K562 (cell line): ENCODE measurements around the gene PDE8A.

Experiments used
- CTCF ChIP-seq, 3 experiments: IDR thresholded peaks in 2 of 3; conservative IDR thresholded peaks in 1 of 3; 2 replicates each; pipeline ENCODE4 v1.5.1; 2011 to 2012; ENCODE audit warnings: low read length in 3 of 3, mild to moderate bottlenecking in 3 of 3, control low read depth in 2 of 3, improper control_type of control experiment in 1 of 3, inconsistent platforms in 1 of 3, low read depth in 1 of 3, mixed read lengths in 1 of 3, moderate library complexity in 1 of 3; ENCODE audit not compliant: insufficient read depth in 2 of 3
- MTA1 ChIP-seq: fragments of 450-650 bp; IDR thresholded peaks from 2 replicates; pipeline ENCODE4 v1.6.1; 2017; ENCODE audit warnings: borderline replicate concordance
- NONO ChIP-seq, 2 experiments: fragments of 200-400 bp in 1 of 2; fragments of 450-650 bp in 1 of 2; formaldehyde crosslinking in 1 of 2; IDR thresholded peaks; 2 replicates each; pipeline ENCODE4 v1.6.1; 2017; ENCODE audit warnings: low read depth in 2 of 2, mild to moderate bottlenecking in 2 of 2, moderate library complexity in 2 of 2, low read length in 1 of 2
- PBX2 ChIP-seq, 2 experiments: IDR thresholded peaks in 1 of 2; conservative IDR thresholded peaks in 1 of 2; 2 replicates each; pipeline ENCODE4 v1.6.1; 2016; ENCODE audit warnings: low read depth in 2 of 2, mild to moderate bottlenecking in 1 of 2, missing compliant biosample characterization in 1 of 2, missing genetic modification characterization in 1 of 2, moderate library complexity in 1 of 2
- POLR2A ChIP-seq: fragments of 450-650 bp; conservative IDR thresholded peaks from 2 replicates; pipeline ENCODE4 v1.6.1; 2016
- RAD21 ChIP-seq, 2 experiments: fragments of 250-450 bp in 1 of 2; fragments of 450-650 bp in 1 of 2; sonication (Bioruptor Pico) in 1 of 2; formaldehyde crosslinking in 1 of 2; IDR thresholded peaks in 1 of 2; conservative IDR thresholded peaks in 1 of 2; 2 replicates each; pipeline versions ENCODE4 v1.4.0 to v1.8.0; 2020 to 2022; ENCODE audit warnings: mild to moderate bottlenecking in 2 of 2, moderate library complexity in 1 of 2
- ZBTB8A ChIP-seq: fragments of 450-650 bp; IDR thresholded peaks from 2 replicates; pipeline ENCODE4 v1.6.1; 2018; ENCODE audit warnings: mild to moderate bottlenecking, moderate library complexity; ENCODE audit not compliant: partially characterized antibody
- ZNF133 ChIP-seq: fragments of 250-450 bp; sonication (Bioruptor Pico); IDR thresholded peaks from 2 replicates; pipeline ENCODE4 v1.4.0; 2020; ENCODE audit warnings: mild to moderate bottlenecking
- TF ChIP-seq, protein P1 (sequence below): fragments of 250-450 bp; sonication (Bioruptor Pico); IDR thresholded peaks from 2 replicates; pipeline ENCODE4 v1.4.0; 2020; ENCODE audit warnings: borderline replicate concordance
- TF ChIP-seq, protein P2 (sequence below): sonication (generic); formaldehyde crosslinking; IDR thresholded peaks from 2 replicates; pipeline ENCODE4 v1.8.1; 2022; ENCODE audit warnings: missing genetic modification reagents

DNA sequence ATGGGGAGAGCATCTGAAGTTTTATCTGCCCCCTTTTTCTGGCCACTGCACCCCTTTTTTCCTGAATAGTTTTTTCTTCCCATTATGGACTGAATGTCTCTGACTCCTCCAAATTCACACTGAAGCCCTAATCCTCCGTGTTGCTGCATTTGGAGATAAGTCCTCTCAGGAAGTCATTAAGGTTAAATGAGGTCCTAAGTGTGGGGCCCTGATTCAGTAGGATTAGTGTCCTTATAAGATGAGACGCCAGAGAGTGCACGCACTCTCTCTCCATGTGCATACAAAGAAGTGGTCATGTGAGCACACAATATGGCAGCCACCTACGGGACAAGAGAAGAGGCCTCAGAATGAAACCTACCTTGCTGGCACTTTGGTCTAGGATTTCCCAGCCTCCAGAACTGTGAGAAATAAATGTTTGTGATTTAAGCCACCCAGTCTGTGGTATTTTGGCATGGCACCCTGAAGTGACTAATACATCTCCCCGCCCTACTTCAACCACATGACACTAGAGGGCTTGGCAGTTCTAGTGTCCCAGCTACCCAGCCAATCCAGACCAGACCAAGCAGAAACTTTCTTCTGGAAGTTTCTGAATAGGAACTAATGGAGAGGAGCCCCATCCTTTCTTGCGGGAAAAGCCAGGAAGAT lies 191.3 kb downstream of the PDE8A start:
- TF ChIP-seq CTCF (IDR thresholded peaks at IDR 0.05 in 2 of 3, conservative IDR thresholded peaks at IDR 0.05 in 1 of 3; ENCODE audit: insufficient read depth in 2 of 3, low read depth in 1 of 3, low read length in 3 of 3) (no peak), RAD21 (CRISPR knock-in tag; conservative IDR thresholded peaks at IDR 0.05 in 1 of 2, IDR thresholded peaks at IDR 0.05 in 1 of 2) (no peak), MTA1 (no peak), ZBTB8A (no peak), NONO (IDR thresholded peaks at IDR 0.05; ENCODE audit: low read depth in 2 of 2, low read length in 1 of 2) (no peak), ZNF133 (CRISPR knock-in tag) (no peak), POLR2A (no peak), PBX2 (CRISPR knock-in tag; IDR thresholded peaks at IDR 0.05; ENCODE audit: low read depth) (no peak), PBX2 (tag; conservative IDR thresholded peaks at IDR 0.05; ENCODE audit: low read depth) (no peak)
- TF ChIP-seq, protein P1, sequence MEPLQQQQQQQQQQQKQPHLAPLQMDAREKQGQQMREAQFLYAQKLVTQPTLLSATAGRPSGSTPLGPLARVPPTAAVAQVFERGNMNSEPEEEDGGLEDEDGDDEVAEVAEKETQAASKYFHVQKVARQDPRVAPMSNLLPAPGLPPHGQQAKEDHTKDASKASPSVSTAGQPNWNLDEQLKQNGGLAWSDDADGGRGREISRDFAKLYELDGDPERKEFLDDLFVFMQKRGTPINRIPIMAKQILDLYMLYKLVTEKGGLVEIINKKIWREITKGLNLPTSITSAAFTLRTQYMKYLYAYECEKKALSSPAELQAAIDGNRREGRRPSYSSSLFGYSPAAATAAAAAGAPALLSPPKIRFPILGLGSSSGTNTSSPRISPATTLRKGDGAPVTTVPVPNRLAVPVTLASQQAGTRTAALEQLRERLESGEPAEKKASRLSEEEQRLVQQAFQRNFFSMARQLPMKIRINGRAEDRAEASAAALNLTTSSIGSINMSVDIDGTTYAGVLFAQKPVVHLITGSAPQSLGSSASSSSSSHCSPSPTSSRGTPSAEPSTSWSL, result no peak
- TF ChIP-seq, protein P2, sequence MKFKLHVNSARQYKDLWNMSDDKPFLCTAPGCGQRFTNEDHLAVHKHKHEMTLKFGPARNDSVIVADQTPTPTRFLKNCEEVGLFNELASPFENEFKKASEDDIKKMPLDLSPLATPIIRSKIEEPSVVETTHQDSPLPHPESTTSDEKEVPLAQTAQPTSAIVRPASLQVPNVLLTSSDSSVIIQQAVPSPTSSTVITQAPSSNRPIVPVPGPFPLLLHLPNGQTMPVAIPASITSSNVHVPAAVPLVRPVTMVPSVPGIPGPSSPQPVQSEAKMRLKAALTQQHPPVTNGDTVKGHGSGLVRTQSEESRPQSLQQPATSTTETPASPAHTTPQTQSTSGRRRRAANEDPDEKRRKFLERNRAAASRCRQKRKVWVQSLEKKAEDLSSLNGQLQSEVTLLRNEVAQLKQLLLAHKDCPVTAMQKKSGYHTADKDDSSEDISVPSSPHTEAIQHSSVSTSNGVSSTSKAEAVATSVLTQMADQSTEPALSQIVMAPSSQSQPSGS (CRISPR knock-in tag), result no peak
